ENCODE data around the gene RTKN2.

Gene RTKN2

DNA sequence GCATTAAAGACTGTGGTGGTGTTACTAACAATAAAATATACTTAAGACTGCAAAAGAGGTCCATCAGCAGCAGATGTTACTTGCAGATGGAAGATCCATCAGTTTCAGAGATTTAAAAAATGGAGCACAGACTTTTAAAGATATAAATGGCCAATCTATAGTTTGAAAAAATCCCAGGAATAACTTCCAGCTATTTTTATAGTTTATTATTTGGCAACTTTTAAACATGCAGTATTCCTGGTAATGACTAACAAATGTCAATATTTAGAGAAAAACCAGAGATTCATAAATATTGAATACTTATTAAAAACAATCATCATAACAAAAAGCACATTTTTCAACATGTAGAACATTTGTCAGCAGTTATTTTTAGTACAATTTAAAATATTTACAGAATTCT is 30.7 kb downstream of the RTKN2 start:
- DNase-seq (ENCODE audit: insufficient read length, low spot score): no peak
- no peak for FAIRE-seq
- TF ChIP-seq, protein P1, sequence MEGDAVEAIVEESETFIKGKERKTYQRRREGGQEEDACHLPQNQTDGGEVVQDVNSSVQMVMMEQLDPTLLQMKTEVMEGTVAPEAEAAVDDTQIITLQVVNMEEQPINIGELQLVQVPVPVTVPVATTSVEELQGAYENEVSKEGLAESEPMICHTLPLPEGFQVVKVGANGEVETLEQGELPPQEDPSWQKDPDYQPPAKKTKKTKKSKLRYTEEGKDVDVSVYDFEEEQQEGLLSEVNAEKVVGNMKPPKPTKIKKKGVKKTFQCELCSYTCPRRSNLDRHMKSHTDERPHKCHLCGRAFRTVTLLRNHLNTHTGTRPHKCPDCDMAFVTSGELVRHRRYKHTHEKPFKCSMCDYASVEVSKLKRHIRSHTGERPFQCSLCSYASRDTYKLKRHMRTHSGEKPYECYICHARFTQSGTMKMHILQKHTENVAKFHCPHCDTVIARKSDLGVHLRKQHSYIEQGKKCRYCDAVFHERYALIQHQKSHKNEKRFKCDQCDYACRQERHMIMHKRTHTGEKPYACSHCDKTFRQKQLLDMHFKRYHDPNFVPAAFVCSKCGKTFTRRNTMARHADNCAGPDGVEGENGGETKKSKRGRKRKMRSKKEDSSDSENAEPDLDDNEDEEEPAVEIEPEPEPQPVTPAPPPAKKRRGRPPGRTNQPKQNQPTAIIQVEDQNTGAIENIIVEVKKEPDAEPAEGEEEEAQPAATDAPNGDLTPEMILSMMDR (IDR thresholded peaks at IDR 0.05; ENCODE audit: insufficient read depth, missing control alignments): no peak

GRCh38 chr10:62237506-62237905 is 31.1 kb downstream of the RTKN2 start:
- no peak for FAIRE-seq

DNA sequence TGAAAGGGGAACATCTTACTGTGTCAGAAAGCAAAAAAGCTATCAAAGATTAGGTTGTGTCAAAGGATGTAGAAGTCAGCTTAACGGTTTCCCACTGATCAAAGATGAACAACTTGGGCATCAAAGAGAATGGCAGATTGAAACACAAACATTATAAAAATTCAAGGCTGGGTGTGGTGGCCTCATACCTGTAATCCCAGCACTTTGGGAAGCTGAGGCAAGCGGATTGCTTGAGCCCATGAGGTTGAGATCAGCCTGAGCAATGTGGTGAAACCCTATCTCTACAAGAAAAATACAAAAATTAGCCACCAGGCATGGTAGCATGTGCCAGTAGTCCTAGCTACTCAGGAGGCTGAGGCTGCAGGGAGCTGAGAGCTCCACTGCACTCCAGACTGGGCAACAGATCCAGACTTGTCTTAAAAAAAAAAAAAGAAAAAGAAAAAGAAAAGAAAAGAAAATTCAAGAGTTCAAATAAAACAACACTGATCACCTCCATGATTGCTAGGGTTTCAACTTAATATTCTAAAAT is 34.5 kb downstream of the RTKN2 start:
- DNase-seq (ENCODE audit: insufficient read length, low spot score) (no peak), FAIRE-seq (no peak)
- TF ChIP-seq, protein P1 (IDR thresholded peaks at IDR 0.05; ENCODE audit: insufficient read depth, missing control alignments): no peak

More at GRCh38 chr10:62237506-62237905, 31.1 kb downstream of the RTKN2 start:
- no peak for DNase-seq (ENCODE audit: insufficient read length, low spot score)
- TF ChIP-seq, protein P1 (IDR thresholded peaks at IDR 0.05; ENCODE audit: insufficient read depth, missing control alignments): no peak

DNA sequence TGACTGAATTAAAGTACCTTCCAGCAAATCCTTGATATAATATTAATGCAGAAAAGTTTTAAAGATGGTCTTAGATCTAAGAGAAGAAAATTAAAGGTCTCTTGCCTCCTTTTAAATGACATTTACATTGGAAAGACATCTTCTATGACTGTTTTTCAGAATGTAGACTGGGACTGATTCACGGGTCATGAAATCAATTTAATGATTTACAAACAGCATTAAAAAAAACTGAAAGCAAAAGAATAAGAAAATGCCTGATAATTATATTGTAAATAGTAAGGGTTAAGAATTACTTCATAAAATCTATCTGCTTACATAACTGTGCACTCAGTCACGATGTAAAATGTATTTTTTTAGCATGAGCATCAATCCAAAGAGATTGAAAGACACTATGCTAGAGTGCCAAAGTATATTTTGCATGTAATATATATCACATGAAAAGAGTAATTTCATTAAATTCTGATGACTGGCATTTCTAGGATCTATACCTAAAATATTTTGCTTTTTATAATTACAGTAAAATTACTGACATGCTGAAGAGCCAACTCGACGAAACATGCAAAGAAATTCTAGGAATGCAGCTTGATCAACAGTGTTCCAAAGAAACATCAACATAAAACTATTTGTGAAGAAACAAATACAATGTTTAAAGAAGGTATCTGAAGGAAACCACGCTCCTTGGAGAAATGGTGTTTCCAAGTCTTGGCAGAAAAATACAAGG is 35.1 kb downstream of the RTKN2 start:
- FAIRE-seq: no peak
- DNase-seq (ENCODE audit: insufficient read length, low spot score): no peak
- TF ChIP-seq, protein P1 (IDR thresholded peaks at IDR 0.05; ENCODE audit: insufficient read depth, missing control alignments): no peak

GRCh38 chr10:62231805-62232204 is 36.8 kb downstream of the RTKN2 start:
- DNase-seq (ENCODE audit: insufficient read length, low spot score) (no peak), FAIRE-seq (no peak)
- TF ChIP-seq, protein P1 (IDR thresholded peaks at IDR 0.05; ENCODE audit: insufficient read depth, missing control alignments): no peak

DNA sequence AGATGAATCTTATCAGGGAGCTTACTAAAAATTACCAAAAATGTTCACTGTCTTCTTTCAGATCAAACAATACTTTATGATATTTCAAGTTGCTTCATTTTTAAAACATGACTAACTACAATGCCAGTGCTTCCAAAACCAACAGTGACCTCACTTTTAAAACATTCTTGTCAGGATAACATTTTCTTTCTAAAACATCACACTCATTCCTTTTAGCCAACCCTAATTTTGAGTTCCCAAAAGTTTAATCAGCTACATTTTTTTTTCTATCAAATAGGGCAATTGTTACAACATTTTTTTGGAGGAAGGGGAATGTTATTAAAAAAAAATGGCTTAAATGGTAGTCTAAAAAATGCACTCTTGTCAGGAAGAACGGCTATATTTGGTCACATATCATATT is 37.3 kb downstream of the RTKN2 start:
- no peak for DNase-seq (ENCODE audit: insufficient read length, low spot score)
- no peak for FAIRE-seq
- TF ChIP-seq, protein P1 (IDR thresholded peaks at IDR 0.05; ENCODE audit: insufficient read depth, missing control alignments): no peak
